Testis (tissue), 3 donors: Measurements from ENCODE around the gene XYLT1. TPM values are rescaled to one million over a fixed set of nuclear protein-coding genes. Genes with fewer than 3 reads are reported as not detected.
A peak's percentile ranks its signal among the peaks of the same experiment; 100 is the strongest.

Source experiments
- DNase-seq: peaks from one replicate; pipeline ENCODE4 v3.0.0-alpha.2; 2019
- H3K27ac ChIP-seq, 2 donors: fragments of 200-600 bp; sonication (generic); one replicate each; pipeline ENCODE4 v1.5.1; 2019
- H3K27me3 ChIP-seq: fragments of 200-600 bp; sonication (generic); one replicate; pipeline ENCODE4 v1.5.1; 2019
- H3K36me3 ChIP-seq: fragments of 200-600 bp; sonication (generic); one replicate; pipeline ENCODE4 v1.5.1; 2017; ENCODE audit warnings: low read depth; ENCODE audit errors: missing control alignments
- H3K4me1 ChIP-seq: fragments of 200-600 bp; sonication (generic); one replicate; pipeline ENCODE4 v1.5.1; 2019
- H3K4me3 ChIP-seq, 2 donors: fragments of 200-600 bp; sonication (generic); one replicate each; pipeline ENCODE4 v1.5.1; 2017 to 2019
- H3K9me3 ChIP-seq: fragments of 200-600 bp; sonication (generic); one replicate; pipeline ENCODE4 v1.5.1; 2017
- CTCF ChIP-seq, 3 experiments: fragments of 450-650 bp in 2 of 3; fragments of 200-600 bp in 1 of 3; sonication (generic) in 1 of 3; IDR thresholded peaks; one replicate each; pipeline ENCODE4 v1.5.1; 2016 to 2019; ENCODE audit warnings: antibody characterized with exemption in 3 of 3, mild to moderate bottlenecking in 2 of 3, moderate library complexity in 1 of 3
- POLR2A ChIP-seq: fragments of 450-650 bp; IDR thresholded peaks from one replicate; pipeline ENCODE4 v1.6.1; 2017; ENCODE audit warnings: antibody characterized with exemption, mild to moderate bottlenecking, moderate library complexity
- WGBS, 2 donors: methylation state at CpG; one replicate each; pipeline ENCODE4 v1.1.5; 2018; 5-methylcytosine and 5-hydroxymethylcytosine counted together
- intact Hi-C: fragments of 100-400 bp; cut with DNase I; formaldehyde crosslinking; loops from one replicate; pipeline ENCODE4 v1.15.1; 2023; ENCODE audit warnings: low total_unique reads
- polyA plus RNA-seq: library from polyadenylated mRNA; stranded (reverse); fragments of 350-450 nt; fragmentation: Illumina TruSeq; extraction: RNeasy Lipid Tissue Mini Kit (QIAGEN cat#74804); gene quantifications from one replicate; pipeline ENCODE4 v1.2.3, GENCODE V29; 2014; ENCODE audit warnings: low read depth, low replicate concordance; ENCODE audit not compliant: insufficient read depth
- total RNA-seq, 2 donors: library from RNA; depleted of rRNA; stranded (reverse); fragments of >200 nt; gene quantifications; one replicate each; pipeline ENCODE4 v1.2.3, GENCODE V29; 2016

XYLT1 gene
- total and polyA plus RNA-seq, 3 donors from 2014 or later = 6.5 to 20.7 (median 13.6) TPM

DNA sequence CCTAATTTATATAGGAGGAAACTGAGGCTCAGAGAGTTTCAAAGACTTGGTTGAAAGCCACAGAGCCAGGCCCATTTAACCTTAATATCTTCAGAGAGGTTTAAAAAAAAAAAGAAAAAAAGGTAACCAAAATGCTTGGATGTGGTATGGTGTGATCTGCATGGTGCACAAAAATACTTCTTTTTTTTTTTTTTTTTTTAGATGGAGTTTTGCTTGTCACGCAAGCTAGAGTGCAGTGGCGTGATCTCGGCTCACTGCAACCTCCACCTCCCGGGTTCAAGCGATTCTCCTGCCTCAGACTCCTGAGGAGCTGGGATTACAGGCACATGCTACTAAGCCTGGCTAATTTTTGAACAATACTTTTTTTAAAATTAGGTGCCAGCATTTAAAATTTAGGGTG, 101.8 kb downstream of the XYLT1 start:
- Histone ChIP-seq H3K27me3 (no peaks in the 10 kb centered on the region), H3K4me1 (peaks cover 38% of the 10 kb centered on the region), H3K9me3 (no peaks in the 10 kb centered on the region), H3K36me3 (no peaks in the 10 kb centered on the region), H3K27ac (peak overlapping the region in 1 of 2 donors; percentile 82), H3K4me3 (no peak overlapping the region)
- intact Hi-C loops = no loop called here
- 81 to 89% methylated on average over 5 of the region's 5 CpGs for WGBS, 2 donors
- TF ChIP-seq CTCF (IDR thresholded peaks at IDR 0.05) (no peak), POLR2A (no peak)
- no peak for DNase-seq

DNA sequence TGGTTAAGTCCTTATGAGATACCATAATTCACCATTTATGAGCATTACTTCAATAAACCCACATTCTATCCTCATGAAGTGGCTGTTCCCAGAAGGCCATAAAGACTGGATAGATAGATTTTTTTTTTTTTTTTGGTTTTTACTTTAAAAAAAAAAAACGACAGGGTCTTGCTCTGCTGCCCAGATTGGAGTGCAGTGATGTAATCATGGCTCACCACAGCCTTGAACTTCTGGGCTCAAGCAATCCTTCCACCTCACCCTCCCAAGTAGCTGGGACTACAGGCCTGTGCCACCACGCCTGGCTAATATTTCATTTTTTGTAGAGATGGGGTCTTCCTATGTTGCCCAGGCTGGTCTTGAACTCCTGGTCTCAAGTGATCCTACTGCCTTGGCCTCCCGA, 102.3 kb downstream of the XYLT1 start:
- Histone ChIP-seq H3K27ac (peak overlapping the region in 1 of 2 donors; percentile 82), H3K36me3 (no peaks in the 10 kb centered on the region), H3K4me3 (no peak overlapping the region), H3K27me3 (no peaks in the 10 kb centered on the region), H3K4me1 (peaks cover 40% of the 10 kb centered on the region), H3K9me3 (no peaks in the 10 kb centered on the region)
- no peak for TF ChIP-seq CTCF (IDR thresholded peaks at IDR 0.05)
- no peak for TF ChIP-seq POLR2A
- intact Hi-C loops = no loop called here
- 68% methylated on average over 3 of the region's 3 CpGs for WGBS, 2 donors
- no peak for DNase-seq

GRCh38 chr16:17367923-17368322, 102.8 kb downstream of the XYLT1 start:
- Histone ChIP-seq H3K4me3 (no peak overlapping the region), H3K9me3 (no peaks in the 10 kb centered on the region), H3K4me1 (peaks cover 40% of the 10 kb centered on the region), H3K36me3 (no peaks in the 10 kb centered on the region), H3K27ac (peak overlapping the region; percentile 0 to 82), H3K27me3 (no peaks in the 10 kb centered on the region)
- TF ChIP-seq CTCF (IDR thresholded peaks at IDR 0.05) = peak in 1 of 3 experiments; percentile 21
- no peak for TF ChIP-seq POLR2A
- 43 to 58% methylated on average over 9 to 10 of the region's 10 CpGs for WGBS, 2 donors
- peak; percentile 72 for DNase-seq
- intact Hi-C loops = no loop called here

- peaks cover 40% of the 10 kb centered on the region for H3K4me1 ChIP-seq
- no peaks in the 10 kb centered on the region for H3K9me3 ChIP-seq
- H3K36me3 ChIP-seq = no peaks in the 10 kb centered on the region
- H3K27ac ChIP-seq = peak overlapping the region; percentile 32 to 82
- H3K27me3 ChIP-seq = no peaks in the 10 kb centered on the region
- WGBS, 2 donors = 69 to 72% methylated on average over 9 of the region's 9 CpGs
- intact Hi-C loops = no loop called here
- TF ChIP-seq CTCF (IDR thresholded peaks at IDR 0.05) (no peak), POLR2A (no peak)
- no peak for DNase-seq
- H3K4me3 ChIP-seq = no peak overlapping the region
Observed at GRCh38 chr16:17367036-17367435, 103.7 kb downstream of the XYLT1 start.

DNA sequence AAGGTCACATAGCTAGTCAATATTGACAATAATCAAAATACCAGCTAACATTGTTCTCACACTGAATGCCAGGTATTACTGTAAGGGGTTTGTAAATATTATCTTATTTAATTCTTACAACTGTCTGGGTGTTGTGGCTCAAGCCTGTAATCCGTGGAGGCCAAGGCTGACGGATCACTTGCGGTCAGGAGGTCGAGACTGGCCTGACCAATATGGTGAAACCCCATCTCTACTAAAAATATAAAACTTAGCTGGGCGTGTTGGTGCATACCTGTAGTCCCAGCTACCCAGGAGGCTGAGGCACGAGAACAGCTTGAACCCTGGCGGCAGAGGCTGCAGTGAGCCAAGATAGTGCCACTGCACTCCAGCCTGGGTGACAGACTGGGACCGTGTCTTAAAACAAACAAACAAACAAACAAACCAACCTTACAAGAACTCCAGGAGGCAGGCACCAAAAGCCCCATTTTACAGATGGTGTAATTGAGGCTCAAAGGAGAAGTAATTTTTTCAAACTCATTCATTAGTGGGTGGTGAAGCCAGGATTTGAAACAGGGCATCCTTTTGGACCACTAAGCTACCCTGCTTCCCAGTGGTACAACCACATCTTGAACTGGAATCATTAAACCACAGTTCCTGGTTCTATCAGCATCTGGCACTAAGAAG, 104.3 kb downstream of the XYLT1 start:
- intact Hi-C loops = no loop called here
- H3K4me1 ChIP-seq = peaks cover 40% of the 10 kb centered on the region
- 83 to 89% methylated on average over 8 of the region's 8 CpGs for WGBS, 2 donors
- no peak for DNase-seq
- peak overlapping the region; percentile 32 to 82 for H3K27ac ChIP-seq
- no peaks in the 10 kb centered on the region for H3K27me3 ChIP-seq
- H3K9me3 ChIP-seq = no peaks in the 10 kb centered on the region
- H3K4me3 ChIP-seq = no peak overlapping the region
- H3K36me3 ChIP-seq = no peaks in the 10 kb centered on the region
- no peak for TF ChIP-seq POLR2A
- no peak for TF ChIP-seq CTCF (IDR thresholded peaks at IDR 0.05)
